WTC11 (cell line): ENCODE data around the gene UBA3. TPM values are rescaled to one million over a fixed set of nuclear protein-coding genes. Genes with fewer than 3 reads are reported as not detected.
A peak's percentile ranks its signal among the peaks of the same experiment; 100 is the strongest.

Experiments used
- ATAC-seq: fragments of 200-7000 bp; cut with Tn5 transposase; 2 replicates; pipeline ENCODE4 v1.10.0; 2021; ENCODE audit warnings: mild to moderate bottlenecking, moderate library complexity
- CTCF ChIA-PET: fragments of 300-600 bp; sonication (Branson Sonifier 250); formaldehyde crosslinking; loops from one replicate; lab custom pipeline; 2021; ENCODE audit warnings: antibody characterized with exemption; lab: Charles Lee
- POLR2A ChIA-PET: fragments of 350-600 bp; sonication (Branson Sonifier 250); formaldehyde crosslinking; loops from one replicate; lab custom pipeline; 2021; ENCODE audit warnings: antibody characterized with exemption; lab: Charles Lee
- DNase-seq: peaks from one replicate; pipeline ENCODE4 v3.0.0; 2021; ENCODE audit warnings: low spot score
- H3K27ac Mint-ChIP-seq: 2 replicates; pipeline ENCODE4 v1.8.0; 2021; ENCODE audit warnings: mixed read lengths
- H3K27me3 Mint-ChIP-seq: 2 replicates; pipeline ENCODE4 v1.8.0; 2021; ENCODE audit warnings: low read depth, mild to moderate bottlenecking, moderate library complexity, mixed read lengths
- H3K36me3 Mint-ChIP-seq: 2 replicates; pipeline ENCODE4 v1.8.0; 2021; ENCODE audit warnings: mixed read lengths
- H3K4me1 Mint-ChIP-seq: 2 replicates; pipeline ENCODE4 v1.8.0; 2022; ENCODE audit warnings: mixed read lengths
- H3K4me3 Mint-ChIP-seq: 2 replicates; pipeline ENCODE4 v1.8.0; 2021; ENCODE audit warnings: mild to moderate bottlenecking, moderate library complexity, mixed read lengths
- H3K9me3 Mint-ChIP-seq: 2 replicates; pipeline ENCODE4 v1.8.0; 2021; ENCODE audit warnings: mixed read lengths
- AR ChIP-seq: fragments of 250-450 bp; sonication (Bioruptor Pico); IDR thresholded peaks from 2 replicates; pipeline ENCODE4 v1.9.0; 2021; ENCODE audit warnings: mild to moderate bottlenecking
- CREM ChIP-seq: sonication (generic); formaldehyde crosslinking; IDR thresholded peaks from 2 replicates; pipeline ENCODE4 v1.8.1; 2022; ENCODE audit warnings: mild to moderate bottlenecking, missing genetic modification reagents, moderate library complexity
- ERG ChIP-seq: fragments of 250-450 bp; sonication (Bioruptor Pico); IDR thresholded peaks from 2 replicates; pipeline ENCODE4 v1.8.0; 2021; ENCODE audit warnings: mild to moderate bottlenecking
- HMGA2 ChIP-seq: fragments of 250-450 bp; sonication (Bioruptor Pico); IDR thresholded peaks from 2 replicates; pipeline ENCODE4 v1.4.0; 2021; ENCODE audit warnings: mild to moderate bottlenecking, moderate library complexity
- MXD4 ChIP-seq: fragments of 250-450 bp; sonication (Bioruptor Pico); IDR thresholded peaks from 2 replicates; pipeline ENCODE4 v1.8.0; 2021; ENCODE audit warnings: mild to moderate bottlenecking, moderate library complexity, borderline replicate concordance
- NFYB ChIP-seq: sonication (generic); formaldehyde crosslinking; conservative IDR thresholded peaks from 2 replicates; pipeline ENCODE4 v1.8.0; 2022; ENCODE audit warnings: low read depth, missing genetic modification reagents
- NR3C1 ChIP-seq: sonication (generic); formaldehyde crosslinking; conservative IDR thresholded peaks from 2 replicates; pipeline ENCODE4 v1.8.1; 2023; ENCODE audit warnings: low read depth, mild to moderate bottlenecking, missing genetic modification reagents
- OVOL2 ChIP-seq: fragments of 250-450 bp; sonication (Bioruptor Pico); IDR thresholded peaks from 2 replicates; pipeline ENCODE4 v1.9.0; 2021; ENCODE audit warnings: mild to moderate bottlenecking, borderline replicate concordance
- RELA ChIP-seq: sonication (generic); formaldehyde crosslinking; IDR thresholded peaks from 2 replicates; pipeline ENCODE4 v1.8.1; 2022; ENCODE audit warnings: missing genetic modification reagents, mild to moderate bottlenecking, borderline replicate concordance
- SOX15 ChIP-seq: fragments of 250-450 bp; sonication (Bioruptor Pico); IDR thresholded peaks from 2 replicates; pipeline ENCODE4 v1.9.0; 2021; ENCODE audit warnings: mild to moderate bottlenecking
- SP1 ChIP-seq: sonication (generic); formaldehyde crosslinking; conservative IDR thresholded peaks from 2 replicates; pipeline ENCODE4 v1.8.1; 2022; ENCODE audit warnings: missing genetic modification reagents
- STAT6 ChIP-seq: sonication (generic); formaldehyde crosslinking; conservative IDR thresholded peaks from 2 replicates; pipeline ENCODE4 v1.8.1; 2023; ENCODE audit warnings: mild to moderate bottlenecking, low read depth, missing genetic modification reagents, moderate library complexity
- ZNF263 ChIP-seq: sonication (generic); formaldehyde crosslinking; IDR thresholded peaks from 2 replicates; pipeline ENCODE4 v1.8.1; 2022; ENCODE audit warnings: low read depth, mild to moderate bottlenecking, moderate library complexity, missing genetic modification reagents
- total RNA-seq: library from RNA; stranded (reverse); gene quantifications from 3 replicates; pipeline ENCODE4 v1.2.3, GENCODE V29; 2021
- TF ChIP-seq, protein P1 (sequence below): fragments of 200-600 bp; IDR thresholded peaks from 2 replicates; pipeline ENCODE4 v1.8.0; 2022; ENCODE audit warnings: antibody characterized with exemption
- TF ChIP-seq, protein P2 (sequence below): sonication (generic); formaldehyde crosslinking; IDR thresholded peaks from 2 replicates; pipeline ENCODE4 v1.8.1; 2023; ENCODE audit warnings: mild to moderate bottlenecking, missing genetic modification reagents, moderate library complexity
- TF ChIP-seq, protein P3 (sequence below): sonication (generic); formaldehyde crosslinking; IDR thresholded peaks from 2 replicates; pipeline ENCODE4 v1.8.1; 2023; ENCODE audit warnings: mild to moderate bottlenecking, missing genetic modification reagents
- TF ChIP-seq, protein P4 (sequence below): sonication (generic); formaldehyde crosslinking; IDR thresholded peaks from 2 replicates; pipeline ENCODE4 v1.8.1; 2022; ENCODE audit warnings: low read depth, mild to moderate bottlenecking, moderate library complexity, missing genetic modification reagents, borderline replicate concordance
- TF ChIP-seq, protein P5 (sequence below): sonication (generic); formaldehyde crosslinking; IDR thresholded peaks from 2 replicates; pipeline ENCODE4 v1.8.1; 2023; ENCODE audit warnings: mild to moderate bottlenecking, missing genetic modification reagents, moderate library complexity
- TF ChIP-seq, protein P6 (sequence below): fragments of 250-450 bp; sonication (Bioruptor Pico); IDR thresholded peaks from 2 replicates; pipeline ENCODE4 v1.9.0; 2021; ENCODE audit warnings: moderate library complexity, mild to moderate bottlenecking, inconsistent platforms, borderline replicate concordance

The UBA3 gene
- total RNA-seq, 1 experiment from 2014 or later: 75.0 TPM

- no peak for DNase-seq
- CTCF ChIA-PET: no interaction called here
- Mint-ChIP-seq H3K4me1 (peaks cover 6% of the 10 kb centered on the region), H3K27ac (no peak overlapping the region), H3K9me3 (no peaks in the 10 kb centered on the region), H3K27me3 (no peaks in the 10 kb centered on the region)
- POLR2A ChIA-PET: no interaction called here
- no peak for TF ChIP-seq HMGA2 (CRISPR knock-in tag)
- no peak for TF ChIP-seq ERG (CRISPR knock-in tag)
- no peak for TF ChIP-seq SP1 (CRISPR knock-in tag)
- TF ChIP-seq, all 79 proteins: peak for 0
- no peaks in the 10 kb centered on the region for H3K36me3 Mint-ChIP-seq
- H3K4me3 Mint-ChIP-seq: no peak overlapping the region
- ATAC-seq: peak; percentile 58
These were observed 30.9 kb upstream of the UBA3 start for GRCh38 chr3:69110941-69111546.

DNA sequence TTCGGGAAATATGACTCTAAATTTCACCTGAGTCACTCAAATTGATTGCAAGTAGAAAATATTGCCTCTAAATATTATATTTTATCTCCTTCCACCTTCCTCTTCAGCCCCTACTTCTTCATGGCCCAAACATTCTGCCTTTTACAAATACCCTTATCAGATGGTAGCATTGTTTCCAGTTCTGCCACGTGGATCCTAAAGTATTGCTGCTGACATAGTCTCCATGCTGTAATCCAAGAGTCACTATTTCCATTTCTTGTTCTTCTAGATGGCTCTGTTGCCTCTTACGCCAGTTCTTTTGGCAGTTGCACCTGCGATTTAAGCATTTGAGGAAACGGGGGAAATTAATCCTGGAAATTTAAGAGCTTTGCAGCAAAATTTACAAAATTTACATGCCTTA is 28.6 kb upstream of the UBA3 start:
- Mint-ChIP-seq H3K36me3 (peaks cover 7% of the 10 kb centered on the region; the same call in 1 of the 2 replicates), H3K27me3 (no peaks in the 10 kb centered on the region), H3K4me1 (peaks cover 6% of the 10 kb centered on the region), H3K4me3 (no peak overlapping the region), H3K27ac (no peak overlapping the region), H3K9me3 (no peaks in the 10 kb centered on the region)
- ChIA-PET POLR2A (no interaction called here), CTCF (interaction anchor here (0.7 to 0.9 kb wide), 2 partner anchors 12 to 54 kb away, joined by 3 to 6 read pairs; no protein-coding TSS in a partner anchor)
- ATAC-seq: no peak
- DNase-seq: no peak
- no peak for TF ChIP-seq HMGA2 (CRISPR knock-in tag)
- TF ChIP-seq NR3C1 (CRISPR knock-in tag): no peak
- TF ChIP-seq, protein P1, sequence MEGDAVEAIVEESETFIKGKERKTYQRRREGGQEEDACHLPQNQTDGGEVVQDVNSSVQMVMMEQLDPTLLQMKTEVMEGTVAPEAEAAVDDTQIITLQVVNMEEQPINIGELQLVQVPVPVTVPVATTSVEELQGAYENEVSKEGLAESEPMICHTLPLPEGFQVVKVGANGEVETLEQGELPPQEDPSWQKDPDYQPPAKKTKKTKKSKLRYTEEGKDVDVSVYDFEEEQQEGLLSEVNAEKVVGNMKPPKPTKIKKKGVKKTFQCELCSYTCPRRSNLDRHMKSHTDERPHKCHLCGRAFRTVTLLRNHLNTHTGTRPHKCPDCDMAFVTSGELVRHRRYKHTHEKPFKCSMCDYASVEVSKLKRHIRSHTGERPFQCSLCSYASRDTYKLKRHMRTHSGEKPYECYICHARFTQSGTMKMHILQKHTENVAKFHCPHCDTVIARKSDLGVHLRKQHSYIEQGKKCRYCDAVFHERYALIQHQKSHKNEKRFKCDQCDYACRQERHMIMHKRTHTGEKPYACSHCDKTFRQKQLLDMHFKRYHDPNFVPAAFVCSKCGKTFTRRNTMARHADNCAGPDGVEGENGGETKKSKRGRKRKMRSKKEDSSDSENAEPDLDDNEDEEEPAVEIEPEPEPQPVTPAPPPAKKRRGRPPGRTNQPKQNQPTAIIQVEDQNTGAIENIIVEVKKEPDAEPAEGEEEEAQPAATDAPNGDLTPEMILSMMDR: no peak
- no peak for TF ChIP-seq RELA (CRISPR knock-in tag)
- TF ChIP-seq, protein P2, sequence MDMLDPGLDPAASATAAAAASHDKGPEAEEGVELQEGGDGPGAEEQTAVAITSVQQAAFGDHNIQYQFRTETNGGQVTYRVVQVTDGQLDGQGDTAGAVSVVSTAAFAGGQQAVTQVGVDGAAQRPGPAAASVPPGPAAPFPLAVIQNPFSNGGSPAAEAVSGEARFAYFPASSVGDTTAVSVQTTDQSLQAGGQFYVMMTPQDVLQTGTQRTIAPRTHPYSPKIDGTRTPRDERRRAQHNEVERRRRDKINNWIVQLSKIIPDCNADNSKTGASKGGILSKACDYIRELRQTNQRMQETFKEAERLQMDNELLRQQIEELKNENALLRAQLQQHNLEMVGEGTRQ (CRISPR knock-in tag): no peak
- TF ChIP-seq OVOL2 (CRISPR knock-in tag): no peak
- TF ChIP-seq AR (CRISPR knock-in tag): no peak
- no peak for TF ChIP-seq CREM (CRISPR knock-in tag)
- TF ChIP-seq MXD4 (CRISPR knock-in tag): no peak
- TF ChIP-seq, protein P3, sequence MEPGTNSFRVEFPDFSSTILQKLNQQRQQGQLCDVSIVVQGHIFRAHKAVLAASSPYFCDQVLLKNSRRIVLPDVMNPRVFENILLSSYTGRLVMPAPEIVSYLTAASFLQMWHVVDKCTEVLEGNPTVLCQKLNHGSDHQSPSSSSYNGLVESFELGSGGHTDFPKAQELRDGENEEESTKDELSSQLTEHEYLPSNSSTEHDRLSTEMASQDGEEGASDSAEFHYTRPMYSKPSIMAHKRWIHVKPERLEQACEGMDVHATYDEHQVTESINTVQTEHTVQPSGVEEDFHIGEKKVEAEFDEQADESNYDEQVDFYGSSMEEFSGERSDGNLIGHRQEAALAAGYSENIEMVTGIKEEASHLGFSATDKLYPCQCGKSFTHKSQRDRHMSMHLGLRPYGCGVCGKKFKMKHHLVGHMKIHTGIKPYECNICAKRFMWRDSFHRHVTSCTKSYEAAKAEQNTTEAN (CRISPR knock-in tag): no peak
- TF ChIP-seq, protein P4, sequence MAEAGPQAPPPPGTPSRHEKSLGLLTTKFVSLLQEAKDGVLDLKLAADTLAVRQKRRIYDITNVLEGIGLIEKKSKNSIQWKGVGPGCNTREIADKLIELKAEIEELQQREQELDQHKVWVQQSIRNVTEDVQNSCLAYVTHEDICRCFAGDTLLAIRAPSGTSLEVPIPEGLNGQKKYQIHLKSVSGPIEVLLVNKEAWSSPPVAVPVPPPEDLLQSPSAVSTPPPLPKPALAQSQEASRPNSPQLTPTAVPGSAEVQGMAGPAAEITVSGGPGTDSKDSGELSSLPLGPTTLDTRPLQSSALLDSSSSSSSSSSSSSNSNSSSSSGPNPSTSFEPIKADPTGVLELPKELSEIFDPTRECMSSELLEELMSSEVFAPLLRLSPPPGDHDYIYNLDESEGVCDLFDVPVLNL: no peak
- TF ChIP-seq SOX15 (CRISPR knock-in tag): no peak
- TF ChIP-seq, protein P5, sequence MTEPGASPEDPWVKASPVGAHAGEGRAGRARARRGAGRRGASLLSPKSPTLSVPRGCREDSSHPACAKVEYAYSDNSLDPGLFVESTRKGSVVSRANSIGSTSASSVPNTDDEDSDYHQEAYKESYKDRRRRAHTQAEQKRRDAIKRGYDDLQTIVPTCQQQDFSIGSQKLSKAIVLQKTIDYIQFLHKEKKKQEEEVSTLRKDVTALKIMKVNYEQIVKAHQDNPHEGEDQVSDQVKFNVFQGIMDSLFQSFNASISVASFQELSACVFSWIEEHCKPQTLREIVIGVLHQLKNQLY (CRISPR knock-in tag): no peak
- TF ChIP-seq STAT6 (CRISPR knock-in tag): no peak
- TF ChIP-seq, protein P6, sequence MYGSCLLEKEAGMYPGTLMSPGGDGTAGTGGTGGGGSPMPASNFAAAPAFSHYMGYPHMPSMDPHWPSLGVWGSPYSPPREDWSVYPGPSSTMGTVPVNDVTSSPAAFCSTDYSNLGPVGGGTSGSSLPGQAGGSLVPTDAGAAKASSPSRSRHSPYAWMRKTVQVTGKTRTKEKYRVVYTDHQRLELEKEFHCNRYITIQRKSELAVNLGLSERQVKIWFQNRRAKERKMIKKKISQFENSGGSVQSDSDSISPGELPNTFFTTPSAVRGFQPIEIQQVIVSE: no peak
- no peak for TF ChIP-seq ZNF263 (CRISPR knock-in tag)
- TF ChIP-seq SP1 (CRISPR knock-in tag): no peak
- no peak for TF ChIP-seq NFYB (CRISPR knock-in tag)
